Lower lobe of right lung (tissue), 2 donors: ENCODE data around the gene FNDC1. TPM values are rescaled to one million over a fixed set of nuclear protein-coding genes. Genes with fewer than 3 reads are reported as not detected.

Experiments used
- ATAC-seq, 2 donors: fragments of 200-7000 bp; cut with Tn5 transposase; one replicate each; pipeline ENCODE4 v1.9.1; 2020 to 2022; ENCODE audit warnings: mild to moderate bottlenecking in 2 of 2, moderate library complexity in 2 of 2
- DNase-seq: peaks from one replicate; pipeline ENCODE4 v3.0.0-alpha.2; 2020
- H3K27ac ChIP-seq: fragments of 200-600 bp; one replicate; pipeline ENCODE4 v1.8.0; 2022
- H3K27me3 ChIP-seq: fragments of 200-600 bp; one replicate; pipeline ENCODE4 v1.8.0; 2022; ENCODE audit warnings: low read depth
- H3K36me3 ChIP-seq: fragments of 200-600 bp; one replicate; pipeline ENCODE4 v1.8.0; 2022; ENCODE audit warnings: mild to moderate bottlenecking
- H3K4me1 ChIP-seq: fragments of 200-600 bp; one replicate; pipeline ENCODE4 v1.8.0; 2022
- H3K4me3 ChIP-seq: fragments of 200-600 bp; one replicate; pipeline ENCODE4 v1.8.0; 2022; ENCODE audit warnings: mild to moderate bottlenecking
- H3K9me3 ChIP-seq: fragments of 200-600 bp; one replicate; pipeline ENCODE4 v1.8.0; 2022
- intact Hi-C: fragments of 100-400 bp; cut with DNase I; formaldehyde crosslinking; loops from one replicate; pipeline ENCODE4 v1.11.0; 2022
- total RNA-seq: library from RNA; stranded (reverse); fragmentation: NEBNext Ultra II Directional; extraction: Animal tissue kit (Norgen Biotek cat#: 25700); gene quantifications from one replicate; pipeline ENCODE4 v1.2.1, GENCODE V29; 2021
- TF ChIP-seq, protein P1 (sequence below): fragments of 200-600 bp; IDR thresholded peaks from one replicate; pipeline ENCODE4 v1.8.0; 2022; ENCODE audit warnings: antibody characterized with exemption, mild to moderate bottlenecking
- donor health status: DM: no; HTN: yes; CAD: no; lungs with severe emphysema.

Gene FNDC1
- total RNA-seq, 1 donor from 2014 or later: 0.44 TPM

DNA sequence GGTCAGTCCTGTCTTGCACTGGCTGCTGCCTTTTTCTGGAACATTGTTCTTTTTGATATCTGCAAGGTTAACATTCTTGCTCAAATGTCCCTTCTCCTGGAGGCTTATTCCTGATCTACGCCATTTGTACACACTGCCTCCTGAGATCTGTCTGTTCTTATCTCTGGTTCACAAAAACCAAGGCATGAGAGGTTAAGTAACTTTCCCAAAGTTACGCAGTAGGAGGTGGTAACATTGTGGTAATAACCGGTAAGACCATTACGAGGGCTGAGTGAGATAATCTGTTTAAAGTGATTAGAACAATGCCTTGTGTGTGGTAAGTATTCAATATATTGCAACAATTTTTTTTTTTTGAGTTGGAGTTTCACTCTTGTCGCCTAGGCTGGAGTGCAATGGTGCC, 132.1 kb downstream of the FNDC1 start:
- Histone ChIP-seq H3K4me1 (no peaks in the 10 kb centered on the region), H3K9me3 (no peaks in the 10 kb centered on the region), H3K27me3 (no peaks in the 10 kb centered on the region), H3K27ac (no peak overlapping the region), H3K36me3 (no peaks in the 10 kb centered on the region), H3K4me3 (no peak overlapping the region)
- no peak for ATAC-seq
- TF ChIP-seq, protein P1, sequence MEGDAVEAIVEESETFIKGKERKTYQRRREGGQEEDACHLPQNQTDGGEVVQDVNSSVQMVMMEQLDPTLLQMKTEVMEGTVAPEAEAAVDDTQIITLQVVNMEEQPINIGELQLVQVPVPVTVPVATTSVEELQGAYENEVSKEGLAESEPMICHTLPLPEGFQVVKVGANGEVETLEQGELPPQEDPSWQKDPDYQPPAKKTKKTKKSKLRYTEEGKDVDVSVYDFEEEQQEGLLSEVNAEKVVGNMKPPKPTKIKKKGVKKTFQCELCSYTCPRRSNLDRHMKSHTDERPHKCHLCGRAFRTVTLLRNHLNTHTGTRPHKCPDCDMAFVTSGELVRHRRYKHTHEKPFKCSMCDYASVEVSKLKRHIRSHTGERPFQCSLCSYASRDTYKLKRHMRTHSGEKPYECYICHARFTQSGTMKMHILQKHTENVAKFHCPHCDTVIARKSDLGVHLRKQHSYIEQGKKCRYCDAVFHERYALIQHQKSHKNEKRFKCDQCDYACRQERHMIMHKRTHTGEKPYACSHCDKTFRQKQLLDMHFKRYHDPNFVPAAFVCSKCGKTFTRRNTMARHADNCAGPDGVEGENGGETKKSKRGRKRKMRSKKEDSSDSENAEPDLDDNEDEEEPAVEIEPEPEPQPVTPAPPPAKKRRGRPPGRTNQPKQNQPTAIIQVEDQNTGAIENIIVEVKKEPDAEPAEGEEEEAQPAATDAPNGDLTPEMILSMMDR: no peak
- intact Hi-C loops: no loop called here
- no peak for DNase-seq

DNA sequence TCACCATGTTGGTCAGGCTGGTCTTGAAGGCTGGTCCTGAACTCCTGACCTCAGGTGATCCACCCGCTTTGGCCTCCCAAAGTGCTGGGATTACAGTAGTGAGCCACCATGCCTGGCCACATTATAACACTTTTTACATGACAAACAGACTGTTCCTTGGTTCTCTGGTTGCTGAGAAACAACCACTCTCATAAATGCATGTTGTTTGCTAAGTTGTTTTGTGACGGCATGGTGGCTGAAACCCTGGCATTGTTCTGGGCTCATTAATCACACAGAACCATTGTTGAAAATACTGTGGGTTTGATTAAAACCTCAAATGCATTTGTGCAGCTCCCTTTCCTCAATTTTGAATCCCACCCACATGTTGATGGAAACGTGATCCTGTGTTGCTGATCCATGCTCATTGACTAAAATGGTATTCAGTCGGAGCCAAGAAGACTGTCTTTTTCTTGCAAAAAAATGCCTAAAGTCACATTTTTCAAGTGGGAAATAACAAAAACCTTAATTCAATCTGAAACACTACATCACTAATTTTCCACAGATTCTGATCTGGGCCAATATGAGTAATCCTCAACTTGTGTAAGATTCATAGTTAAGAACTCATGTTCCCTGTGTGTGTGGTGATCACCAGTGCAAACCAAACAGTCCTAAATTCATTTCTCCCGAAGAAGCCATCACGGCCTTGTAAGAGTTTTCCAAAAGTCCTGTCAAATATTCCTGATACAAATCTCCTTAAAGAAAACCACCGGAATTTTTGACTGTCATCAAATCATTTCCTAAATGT, 132.8 kb downstream of the FNDC1 start:
- Histone ChIP-seq H3K4me3 (no peak overlapping the region), H3K4me1 (no peaks in the 10 kb centered on the region), H3K27ac (no peak overlapping the region), H3K27me3 (no peaks in the 10 kb centered on the region), H3K36me3 (no peaks in the 10 kb centered on the region), H3K9me3 (no peaks in the 10 kb centered on the region)
- intact Hi-C loops: no loop called here
- DNase-seq (no peak), ATAC-seq (no peak)
- TF ChIP-seq, protein P1: no peak

DNA sequence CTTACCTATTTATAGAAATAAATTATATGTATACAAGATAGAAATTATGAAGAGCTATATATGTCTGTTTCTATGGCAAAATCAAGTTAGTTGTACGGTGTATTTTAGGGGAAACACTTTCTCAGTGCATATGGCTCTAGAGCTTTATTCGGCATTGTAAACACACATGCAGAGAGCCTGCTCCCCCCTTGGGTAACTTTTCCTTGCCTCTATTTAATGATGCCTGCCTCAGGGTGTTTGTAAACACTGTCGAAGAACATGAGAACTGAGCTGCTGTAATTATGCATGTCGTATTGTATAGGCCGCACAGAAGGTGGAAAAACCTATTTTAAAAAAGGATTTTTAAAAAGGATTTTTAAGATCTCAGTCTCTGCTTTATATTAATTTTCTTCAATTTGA, 133.4 kb downstream of the FNDC1 start:
- H3K36me3 ChIP-seq: no peaks in the 10 kb centered on the region
- no peak overlapping the region for H3K27ac ChIP-seq
- TF ChIP-seq, protein P1: no peak
- no peak for DNase-seq
- H3K27me3 ChIP-seq: no peaks in the 10 kb centered on the region
- H3K4me3 ChIP-seq: no peak overlapping the region
- H3K4me1 ChIP-seq: no peaks in the 10 kb centered on the region
- no peak for ATAC-seq
- H3K9me3 ChIP-seq: no peaks in the 10 kb centered on the region
- intact Hi-C loops: no loop called here

DNA sequence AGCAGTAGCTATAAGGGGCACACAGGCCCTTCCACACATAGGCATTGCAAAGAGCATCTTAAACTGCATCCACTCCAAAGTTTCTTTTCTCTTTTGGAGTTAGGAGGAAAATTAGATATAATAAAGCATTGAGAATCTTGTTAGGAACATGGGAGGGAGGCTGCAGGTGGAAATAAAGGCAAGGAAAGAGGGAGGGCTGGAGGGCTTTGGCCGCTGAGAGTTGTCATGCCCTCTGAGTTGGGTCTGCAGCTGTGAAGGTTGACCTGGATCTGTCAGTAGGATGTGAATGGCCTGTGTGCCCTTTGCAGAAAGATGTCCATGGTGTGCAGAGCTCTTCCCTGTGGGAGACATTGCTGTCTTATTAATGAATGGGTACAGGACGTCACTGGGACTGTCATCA, 134.0 kb downstream of the FNDC1 start:
- Histone ChIP-seq H3K36me3 (no peaks in the 10 kb centered on the region), H3K27ac (no peak overlapping the region), H3K9me3 (no peaks in the 10 kb centered on the region), H3K4me3 (no peak overlapping the region), H3K4me1 (no peaks in the 10 kb centered on the region), H3K27me3 (no peaks in the 10 kb centered on the region)
- intact Hi-C loops: no loop called here
- TF ChIP-seq, protein P1: no peak
- no peak for DNase-seq
- no peak for ATAC-seq

DNA sequence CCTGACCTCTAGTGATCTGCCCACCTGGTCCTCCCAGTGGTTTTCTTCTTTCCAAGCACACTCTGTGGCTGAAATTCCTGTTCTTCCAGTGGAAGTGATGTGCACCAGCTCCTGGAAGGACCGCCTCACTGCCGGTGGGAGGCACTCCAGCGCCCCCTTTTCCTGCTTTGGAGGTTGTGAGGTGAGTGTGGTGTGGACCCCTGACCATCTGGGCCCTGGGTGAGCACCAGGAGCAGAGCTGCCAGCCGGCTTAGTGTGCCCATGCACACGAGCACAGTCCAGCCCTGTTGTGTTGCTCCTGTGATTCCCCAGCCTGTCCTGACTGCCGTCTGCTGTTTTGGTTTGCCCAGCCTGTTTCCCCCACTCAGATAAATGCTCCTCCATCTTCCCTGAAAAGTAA, 134.6 kb downstream of the FNDC1 start:
- Histone ChIP-seq H3K9me3 (no peaks in the 10 kb centered on the region), H3K27me3 (no peaks in the 10 kb centered on the region), H3K36me3 (no peaks in the 10 kb centered on the region), H3K27ac (no peak overlapping the region), H3K4me1 (no peaks in the 10 kb centered on the region), H3K4me3 (no peak overlapping the region)
- TF ChIP-seq, protein P1: no peak
- no peak for ATAC-seq
- no peak for DNase-seq
- intact Hi-C loops: no loop called here
